ENCODE data around the gene BEND7. TPM values are rescaled to one million over a fixed set of nuclear protein-coding genes. Genes with fewer than 3 reads are reported as not detected.
A peak's percentile ranks its signal among the peaks of the same experiment; 100 is the strongest.
"Not testable (repeated sequence)": the region's sequence is repeated elsewhere in the genome, so short reads cannot be mapped to it uniquely, and the experiment has no call there.

Gene BEND7
- total and polyA plus RNA-seq, 7 donors, result 6.1 to 27.6 (median 21.6) TPM

- H3K27me3 ChIP-seq (ENCODE audit: insufficient read depth in 3 of 3, low read length in 2 of 3), result no peaks in the 10 kb centered on the region
- ATAC-seq (no peak), DNase-seq (no peak)
- no peaks in the 10 kb centered on the region for H3K4me1 ChIP-seq
- H3K9me3 ChIP-seq, result peaks cover 3% of the 10 kb centered on the region
- WGBS, 3 donors, result 31 to 46% (median 44%) methylated on average over 2 of the region's 2 CpGs
- intact Hi-C loops (cut with DNase I), result no loop called here
- H3K4me3 ChIP-seq, result no peak overlapping the region
- no peak overlapping the region for H3K27ac ChIP-seq
- no peaks in the 10 kb centered on the region for H3K36me3 ChIP-seq (ENCODE audit: insufficient read depth in 1 of 2, low read depth in 1 of 2)
- no peak for TF ChIP-seq CTCF (IDR thresholded peaks at IDR 0.05)
Measured at GRCh38 chr10:13555884-13556510, 27.2 kb upstream of the BEND7 start.

- intact Hi-C loops (cut with DNase I), result no loop called here
- H3K9me3 ChIP-seq, result peaks cover 15% of the 10 kb centered on the region
- peaks cover 0 to 6% (median 3%) of the 10 kb centered on the region in 3 donors for H3K27me3 ChIP-seq (ENCODE audit: insufficient read depth in 3 of 3, low read length in 2 of 3)
- 71 to 83% (median 79%) methylated on average over 2 of the region's 2 CpGs for WGBS, 3 donors
- no peak for ATAC-seq
- H3K4me1 ChIP-seq, result no peaks in the 10 kb centered on the region
- no peak for TF ChIP-seq CTCF (IDR thresholded peaks at IDR 0.05)
- DNase-seq, result no peak
- no peaks in the 10 kb centered on the region for H3K36me3 ChIP-seq (ENCODE audit: insufficient read depth in 1 of 2, low read depth in 1 of 2)
- no peak overlapping the region for H3K27ac ChIP-seq
- no peak overlapping the region for H3K4me3 ChIP-seq
Measured at GRCh38 chr10:13550802-13551201, 22.0 kb upstream of the BEND7 start.

GRCh38 chr10:13542533-13542932 is 13.7 kb upstream of the BEND7 start:
- no peak overlapping the region for H3K4me3 ChIP-seq
- DNase-seq, result no peak
- WGBS, 3 donors, result 86 to 87% (median 87%) methylated on average over 5 of the region's 5 CpGs
- no peak for ATAC-seq
- intact Hi-C loops (cut with DNase I), result no loop called here
- no peaks in the 10 kb centered on the region for H3K9me3 ChIP-seq
- no peaks in the 10 kb centered on the region for H3K36me3 ChIP-seq (ENCODE audit: insufficient read depth in 1 of 2, low read depth in 1 of 2)
- H3K4me1 ChIP-seq, result no peaks in the 10 kb centered on the region
- peaks cover 0 to 12% (median 5%) of the 10 kb centered on the region in 3 donors for H3K27me3 ChIP-seq (ENCODE audit: insufficient read depth in 3 of 3, low read length in 2 of 3)
- H3K27ac ChIP-seq, result no peak overlapping the region
- no peak for TF ChIP-seq CTCF (IDR thresholded peaks at IDR 0.05)

GRCh38 chr10:13537985-13538384 is 9.2 kb upstream of the BEND7 start:
- H3K27me3 ChIP-seq (ENCODE audit: insufficient read depth in 3 of 3, low read length in 2 of 3); H3K9me3 ChIP-seq; H3K4me3 ChIP-seq; H3K36me3 ChIP-seq (ENCODE audit: insufficient read depth in 1 of 2, low read depth in 1 of 2); intact Hi-C loops (cut with DNase I); H3K27ac ChIP-seq; DNase-seq; ATAC-seq; H3K4me1 ChIP-seq: not testable (repeated sequence)
- 62 to 71% (median 69%) methylated on average over 9 of the region's 9 CpGs for WGBS, 3 donors

GRCh38 chr10:13536674-13537366 is 8.0 kb upstream of the BEND7 start:
- intact Hi-C loops (cut with DNase I), result no loop called here
- Histone ChIP-seq H3K9me3 (no peaks in the 10 kb centered on the region), H3K27ac (no peak overlapping the region), H3K27me3 (ENCODE audit: insufficient read depth in 3 of 3, low read length in 2 of 3) (peaks cover 0 to 9% (median 2%) of the 10 kb centered on the region in 3 donors), H3K4me3 (no peak overlapping the region), H3K36me3 (ENCODE audit: insufficient read depth in 1 of 2, low read depth in 1 of 2) (no peaks in the 10 kb centered on the region), H3K4me1 (no peaks in the 10 kb centered on the region)
- DNase-seq, result peak; percentile 21 to 62
- 54 to 58% (median 57%) methylated on average over 11 of the region's 11 CpGs for WGBS, 3 donors
- ATAC-seq, result peak in 3 of 4 donors; percentile 55 to 68 (median 65)
- peak; percentile 49 for TF ChIP-seq CTCF (IDR thresholded peaks at IDR 0.05)

Measured in psoas muscle (tissue), 8 donors.